Adrenal gland (tissue), 5 donors: Measurements from ENCODE around the gene SLU7.

Source experiments
- POLR2A ChIP-seq, 2 donors: fragments of 450-650 bp; IDR thresholded peaks; one replicate each; pipeline ENCODE4 v1.6.1; 2017; ENCODE audit warnings: antibody characterized with exemption in 2 of 2, mild to moderate bottlenecking in 2 of 2, moderate library complexity in 1 of 2
- TF ChIP-seq, protein P1 (sequence below), 6 experiments: fragments of 450-650 bp in 4 of 6; fragments of 200-600 bp in 2 of 6; sonication (generic) in 1 of 6; IDR thresholded peaks; 1 replicate in 5 of 6; 2 replicates in 1 of 6; pipeline versions ENCODE4 v1.5.1 to v1.8.0; 2016 to 2021; ENCODE audit warnings: antibody characterized with exemption in 6 of 6, mild to moderate bottlenecking in 2 of 6, moderate library complexity in 1 of 6
- donor health status: DM: no; HTN: no; CAD: no.

DNA sequence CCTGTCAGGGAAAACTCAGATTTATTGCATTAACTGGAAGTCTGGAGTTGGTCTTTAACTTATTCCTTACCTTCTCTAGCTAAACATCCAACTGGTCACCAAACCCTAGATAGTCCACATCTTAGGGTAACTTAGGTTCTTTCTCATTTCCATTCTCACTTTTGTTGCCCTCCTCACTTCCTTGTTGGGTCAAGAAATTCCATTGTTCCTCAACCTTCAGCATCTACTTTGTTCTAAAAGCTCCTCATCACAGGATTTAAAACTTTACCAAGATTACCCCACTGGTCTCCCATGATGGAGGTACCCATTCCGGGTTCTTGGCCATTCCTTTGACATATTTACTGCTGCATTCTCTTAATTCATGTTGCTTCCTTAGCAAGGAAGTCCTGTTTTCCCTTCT is 34.9 kb upstream of the SLU7 start:
- TF ChIP-seq, protein P1, sequence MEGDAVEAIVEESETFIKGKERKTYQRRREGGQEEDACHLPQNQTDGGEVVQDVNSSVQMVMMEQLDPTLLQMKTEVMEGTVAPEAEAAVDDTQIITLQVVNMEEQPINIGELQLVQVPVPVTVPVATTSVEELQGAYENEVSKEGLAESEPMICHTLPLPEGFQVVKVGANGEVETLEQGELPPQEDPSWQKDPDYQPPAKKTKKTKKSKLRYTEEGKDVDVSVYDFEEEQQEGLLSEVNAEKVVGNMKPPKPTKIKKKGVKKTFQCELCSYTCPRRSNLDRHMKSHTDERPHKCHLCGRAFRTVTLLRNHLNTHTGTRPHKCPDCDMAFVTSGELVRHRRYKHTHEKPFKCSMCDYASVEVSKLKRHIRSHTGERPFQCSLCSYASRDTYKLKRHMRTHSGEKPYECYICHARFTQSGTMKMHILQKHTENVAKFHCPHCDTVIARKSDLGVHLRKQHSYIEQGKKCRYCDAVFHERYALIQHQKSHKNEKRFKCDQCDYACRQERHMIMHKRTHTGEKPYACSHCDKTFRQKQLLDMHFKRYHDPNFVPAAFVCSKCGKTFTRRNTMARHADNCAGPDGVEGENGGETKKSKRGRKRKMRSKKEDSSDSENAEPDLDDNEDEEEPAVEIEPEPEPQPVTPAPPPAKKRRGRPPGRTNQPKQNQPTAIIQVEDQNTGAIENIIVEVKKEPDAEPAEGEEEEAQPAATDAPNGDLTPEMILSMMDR (IDR thresholded peaks at IDR 0.05), result no peak
- TF ChIP-seq POLR2A (IDR thresholded peaks at IDR 0.05), result no peak
